ENCODE data around the gene NDUFB8. TPM values are rescaled to one million over a fixed set of nuclear protein-coding genes. Genes with fewer than 3 reads are reported as not detected.

Gene NDUFB8
- total and polyA plus RNA-seq, 2 of the 4 experiments (the other 2 are of a cell fraction) = 99.1 to 265 TPM

DNA sequence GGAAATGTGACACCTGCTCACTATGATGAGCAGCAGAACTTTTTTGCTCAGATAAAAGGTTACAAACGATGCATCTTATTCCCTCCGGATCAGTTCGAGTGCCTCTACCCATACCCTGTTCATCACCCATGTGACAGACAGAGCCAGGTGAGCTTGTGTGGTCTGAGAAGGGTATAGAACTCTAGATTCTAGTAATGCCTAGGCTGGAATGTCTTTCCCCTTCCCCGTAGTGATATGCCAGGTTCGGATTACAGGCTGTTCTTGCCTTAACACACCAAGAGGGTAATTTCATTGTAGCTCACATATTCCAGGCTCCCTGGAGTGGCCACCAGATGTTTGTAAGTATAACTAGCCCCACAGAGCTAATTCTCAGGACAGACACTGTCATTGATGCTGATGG, 15.3 kb upstream of the NDUFB8 start:
- Histone ChIP-seq H2AFZ (replicated peaks; ENCODE audit: low read length, poor library complexity) (no peak overlapping the region), H2AK9ac (replicated peaks; ENCODE audit: low read depth, low read length, poor library complexity) (no peak overlapping the region), H2BK20ac (ENCODE audit: low read depth, low read length) (no peak overlapping the region), H3K27me3 (ENCODE audit: control insufficient read depth, insufficient read depth, low read length) (no peaks in the 10 kb centered on the region), H3K9me3 (ENCODE audit: control insufficient read depth, insufficient read depth, low read length) (no peaks in the 10 kb centered on the region), H2BK5ac (ENCODE audit: low read depth, low read length, poor library complexity, severe bottlenecking) (no peak overlapping the region), H2AK5ac (ENCODE audit: low read depth, low read length) (no peak overlapping the region), H3K14ac (replicated peaks; ENCODE audit: low read depth, low read length) (no peak overlapping the region), H3K27ac (ENCODE audit: insufficient read depth, low read length) (no peak overlapping the region), H3K4me1 (ENCODE audit: control insufficient read depth, insufficient read depth, low read length) (no peaks in the 10 kb centered on the region), H3K9ac (ENCODE audit: low read depth, low read length) (no peak overlapping the region), H4K20me1 (ENCODE audit: insufficient read depth, low read length) (0 out of 2 replicates have a peak, but pooled peaks cover 5% of the 10 kb centered on the region), H4K91ac (ENCODE audit: insufficient read depth, low read depth, low read length) (no peak overlapping the region), H3K36me3 (ENCODE audit: control insufficient read depth, insufficient read depth, low read length) (peaks cover 59% of the 10 kb centered on the region), H3K4me2 (ENCODE audit: low read depth, low read length) (no peak overlapping the region), H2BK15ac (ENCODE audit: low read depth, low read length) (no peak overlapping the region), H3K23ac (ENCODE audit: low read depth, low read length) (no peak overlapping the region), H3K56ac (ENCODE audit: extremely low read depth, insufficient read depth, low read length) (no peak overlapping the region), H3K9me1 (ENCODE audit: insufficient read depth, low read length) (no peaks in the 10 kb centered on the region), H3K18ac (ENCODE audit: low read depth, low read length) (no peak overlapping the region), H4K8ac (ENCODE audit: low read depth in 2 of 2, low read length in 2 of 2) (no peak overlapping the region), H3K79me1 (ENCODE audit: low read depth in 1 of 2, low read length in 2 of 2) (peaks cover 13 to 20% of the 10 kb centered on the region in 2 experiments; a peak in 3 of 4 replicates), H3K4me3 (ENCODE audit: insufficient read depth, low read depth, low read length) (no peak overlapping the region), H3K4ac (ENCODE audit: low read depth, low read length) (no peak overlapping the region), H2BK120ac (ENCODE audit: low read depth, low read length) (no peak overlapping the region), H4K5ac (ENCODE audit: low read depth, low read length) (no peak overlapping the region)
- CTCF ChIA-PET = interaction anchor here (1.3 kb wide), 1 partner anchor 9 kb away, joined by 3 read pairs; the partner anchor contains the start of gene HIF1AN
- no peak for DNase-seq
- dilution Hi-C loops (cut with HindIII; ENCODE audit: low sequenced_read_pairs, unreplicated experiment) (no loop called here), intact Hi-C loops (cut with micrococcal nuclease) (no loop called here), in situ Hi-C loops (cut with MboI; ENCODE audit: low sequenced_read_pairs) (no loop called here)
- ATAC-seq (ENCODE audit: low read depth) = no peak
- POLR2A ChIA-PET (ENCODE audit: unreplicated experiment) = interaction anchor here (0.6 to 1.2 kb wide), 2 partner anchors 9 to 273 kb away, joined by 3 read pairs; partner anchors contain the start of gene HIF1AN
- no CpG with 5 or more reads among the region's 5 CpGs for WGBS, 2 experiments (ENCODE audit: extremely low coverage in 2 of 2, insufficient read length in 1 of 2)
- TF ChIP-seq FOS (IDR thresholded peaks at IDR 0.05; ENCODE audit: low read depth, low read length) (no peak), POLR2A (IDR thresholded peaks at IDR 0.05; ENCODE audit: low read depth, low read length) (no peak), ELK1 (IDR thresholded peaks at IDR 0.05; ENCODE audit: borderline replicate concordance, low read depth, low read length) (no peak), RFX5 (IDR thresholded peaks at IDR 0.05; ENCODE audit: low read depth, low read length) (no peak), RCOR1 (IDR thresholded peaks at IDR 0.05; ENCODE audit: insufficient replicate concordance, low read length) (no peak), SMC3 (IDR thresholded peaks at IDR 0.05; ENCODE audit: low read depth, low read length) (no peak), CEBPB (IDR thresholded peaks at IDR 0.05; ENCODE audit: low read depth, low read length) (no peak), MAFK (IDR thresholded peaks at IDR 0.05; ENCODE audit: low read depth, low read length) (no peak), MXI1 (IDR thresholded peaks at IDR 0.05; ENCODE audit: borderline replicate concordance, low read depth, low read length) (no peak), MAZ (IDR thresholded peaks at IDR 0.05; ENCODE audit: borderline replicate concordance, low read depth, low read length) (no peak), NFE2L2 (IDR thresholded peaks at IDR 0.05; ENCODE audit: low read depth, low read length) (no peak), CHD1 (IDR thresholded peaks at IDR 0.05; ENCODE audit: low read depth, low read length) (no peak)
- TF ChIP-seq, protein P1, sequence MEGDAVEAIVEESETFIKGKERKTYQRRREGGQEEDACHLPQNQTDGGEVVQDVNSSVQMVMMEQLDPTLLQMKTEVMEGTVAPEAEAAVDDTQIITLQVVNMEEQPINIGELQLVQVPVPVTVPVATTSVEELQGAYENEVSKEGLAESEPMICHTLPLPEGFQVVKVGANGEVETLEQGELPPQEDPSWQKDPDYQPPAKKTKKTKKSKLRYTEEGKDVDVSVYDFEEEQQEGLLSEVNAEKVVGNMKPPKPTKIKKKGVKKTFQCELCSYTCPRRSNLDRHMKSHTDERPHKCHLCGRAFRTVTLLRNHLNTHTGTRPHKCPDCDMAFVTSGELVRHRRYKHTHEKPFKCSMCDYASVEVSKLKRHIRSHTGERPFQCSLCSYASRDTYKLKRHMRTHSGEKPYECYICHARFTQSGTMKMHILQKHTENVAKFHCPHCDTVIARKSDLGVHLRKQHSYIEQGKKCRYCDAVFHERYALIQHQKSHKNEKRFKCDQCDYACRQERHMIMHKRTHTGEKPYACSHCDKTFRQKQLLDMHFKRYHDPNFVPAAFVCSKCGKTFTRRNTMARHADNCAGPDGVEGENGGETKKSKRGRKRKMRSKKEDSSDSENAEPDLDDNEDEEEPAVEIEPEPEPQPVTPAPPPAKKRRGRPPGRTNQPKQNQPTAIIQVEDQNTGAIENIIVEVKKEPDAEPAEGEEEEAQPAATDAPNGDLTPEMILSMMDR (conservative IDR thresholded peaks at IDR 0.05; ENCODE audit: low read depth, low read length) = no peak
- TF ChIP-seq, protein P2, sequence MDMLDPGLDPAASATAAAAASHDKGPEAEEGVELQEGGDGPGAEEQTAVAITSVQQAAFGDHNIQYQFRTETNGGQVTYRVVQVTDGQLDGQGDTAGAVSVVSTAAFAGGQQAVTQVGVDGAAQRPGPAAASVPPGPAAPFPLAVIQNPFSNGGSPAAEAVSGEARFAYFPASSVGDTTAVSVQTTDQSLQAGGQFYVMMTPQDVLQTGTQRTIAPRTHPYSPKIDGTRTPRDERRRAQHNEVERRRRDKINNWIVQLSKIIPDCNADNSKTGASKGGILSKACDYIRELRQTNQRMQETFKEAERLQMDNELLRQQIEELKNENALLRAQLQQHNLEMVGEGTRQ (IDR thresholded peaks at IDR 0.05; ENCODE audit: low read depth, low read length) = no peak
- BruUV-seq (replicated peaks) = no TSS peak

All from IMR-90 (cell line).